SK-N-SH (cell line): ENCODE measurements around the gene PRKN.

Source experiments
- CTCF ChIP-seq: fragments of 200-600 bp; sonication (generic); IDR thresholded peaks from 2 replicates; pipeline ENCODE4 v1.6.1; 2017; ENCODE audit warnings: antibody characterized with exemption, mild to moderate bottlenecking, moderate library complexity
- EP300 ChIP-seq, 2 experiments: IDR thresholded peaks; 2 replicates each; pipeline versions ENCODE4 v1.4.0 to v1.6.1; 2012; ENCODE audit warnings: borderline replicate concordance in 1 of 2, low read depth in 1 of 2, low read length in 1 of 2
- EZH2phosphoT487 ChIP-seq: fragments of 200-600 bp; sonication (generic); IDR thresholded peaks from 2 replicates; pipeline ENCODE4 v1.6.1; 2017; ENCODE audit warnings: low read depth, mixed run types, mild to moderate bottlenecking, antibody characterized with exemption, moderate library complexity, borderline replicate concordance
- GABPA ChIP-seq: IDR thresholded peaks from 2 replicates; pipeline ENCODE4 v1.4.0; 2012; ENCODE audit warnings: low read depth, mild to moderate bottlenecking
- IRF3 ChIP-seq: fragments of 150-350 bp; IDR thresholded peaks from 2 replicates; pipeline ENCODE4 v1.6.1; 2016; ENCODE audit warnings: mild to moderate bottlenecking, low read depth, low read length
- NFIC ChIP-seq: IDR thresholded peaks from 2 replicates; pipeline ENCODE4 v1.4.0; 2012; ENCODE audit warnings: borderline replicate concordance
- POLR2AphosphoS5 ChIP-seq: IDR thresholded peaks from 2 replicates; pipeline ENCODE4 v1.6.1; 2012; ENCODE audit warnings: low read depth, low read length
- REST ChIP-seq: IDR thresholded peaks from 2 replicates; pipeline ENCODE4 v1.6.1; 2012; ENCODE audit warnings: mild to moderate bottlenecking, low read depth, low read length, moderate library complexity
- RFX5 ChIP-seq: IDR thresholded peaks from 2 replicates; pipeline ENCODE4 v1.6.1; 2012; ENCODE audit warnings: mild to moderate bottlenecking, improper control_type of control experiment, low read length
- SIN3A ChIP-seq: IDR thresholded peaks from 2 replicates; pipeline ENCODE4 v1.6.1; 2012; ENCODE audit warnings: low read depth, mild to moderate bottlenecking, low read length, moderate library complexity, borderline replicate concordance
- SMC3 ChIP-seq: IDR thresholded peaks from 2 replicates; pipeline ENCODE4 v1.6.1; 2012; ENCODE audit warnings: low read depth, low read length, improper control_type of control experiment
- USF1 ChIP-seq: IDR thresholded peaks from 2 replicates; pipeline ENCODE4 v1.4.0; 2012; ENCODE audit warnings: low read depth, borderline replicate concordance
- YY1 ChIP-seq: IDR thresholded peaks from 2 replicates; pipeline ENCODE4 v1.4.0; 2012; ENCODE audit warnings: low read depth, mild to moderate bottlenecking

GRCh38 chr6:162337412-162337811 is 390.2 kb downstream of the PRKN start:
- TF ChIP-seq SMC3 (no peak), CTCF (no peak), RFX5 (no peak), YY1 (no peak), SIN3A (no peak), USF1 (no peak), POLR2AphosphoS5 (no peak), EZH2phosphoT487 (no peak), IRF3 (no peak), NFIC (no peak), GABPA (no peak), REST (no peak), EP300 (IDR thresholded peaks at IDR 0.05; ENCODE audit: borderline replicate concordance in 1 of 2, low read depth in 1 of 2, low read length in 1 of 2) (no peak)
